H1 (cell line): ENCODE data around the gene OR2T33. TPM values are rescaled to one million over a fixed set of nuclear protein-coding genes. Genes with fewer than 3 reads are reported as not detected.
"Not testable (repeated sequence)": the region's sequence is repeated elsewhere in the genome, so short reads cannot be mapped to it uniquely, and the experiment has no call there.

Experiments used
- CTCF ChIA-PET: fragments of 300-600 bp; sonication (Branson Sonifier 250); formaldehyde crosslinking; loops from one replicate; lab custom pipeline; 2021; ENCODE audit not compliant: partially characterized antibody; lab: Charles Lee
- POLR2A ChIA-PET: fragments of 300-600 bp; sonication (Branson Sonifier 250); formaldehyde crosslinking; loops from one replicate; lab custom pipeline; 2021; ENCODE audit warnings: inconsistent platforms; ENCODE audit not compliant: partially characterized antibody; lab: Charles Lee
- DNase-seq, 2 experiments: peaks; one replicate each; pipeline versions ENCODE4 v3.0.0 to v3.0.0-alpha.2; 2010 to 2022; ENCODE audit warnings: low spot score in 2 of 2, low read depth in 1 of 2, mixed read lengths in 1 of 2
- FAIRE-seq: peaks from 2 replicates; lab custom pipeline; 2011; peaks lifted over from hg19 to GRCh38; lab: Jason Lieb, UNC
- H2AFZ ChIP-seq: 2 replicates; pipeline ENCODE4 v1.8.1; 2012; ENCODE audit warnings: low read length, inconsistent platforms
- H2AK5ac ChIP-seq: 2 replicates; pipeline ENCODE4 v1.6.1; 2013; ENCODE audit warnings: low read depth, low read length
- H2BK120ac ChIP-seq: replicated peaks from 2 replicates; pipeline ENCODE3; 2013; ENCODE audit warnings: low read depth, low read length, inconsistent platforms
- H2BK12ac ChIP-seq: 2 replicates; pipeline ENCODE4 v1.6.1; 2013; ENCODE audit warnings: low read depth, low read length
- H2BK15ac ChIP-seq: 2 replicates; pipeline ENCODE4 v1.6.1; 2013; ENCODE audit warnings: low read length
- H2BK20ac ChIP-seq: 2 replicates; pipeline ENCODE4 v1.6.1; 2013; ENCODE audit warnings: low read length
- H2BK5ac ChIP-seq: 2 replicates; pipeline ENCODE4 v1.6.1; 2013; ENCODE audit warnings: low read depth, low read length
- H3K14ac ChIP-seq: 2 replicates; pipeline ENCODE4 v1.6.1; 2013; ENCODE audit warnings: inconsistent platforms; ENCODE audit not compliant: insufficient read length
- H3K18ac ChIP-seq: 2 replicates; pipeline ENCODE4 v1.6.1; 2013; ENCODE audit warnings: low read length; ENCODE audit errors: extremely low read depth
- H3K23ac ChIP-seq: 2 replicates; pipeline ENCODE4 v1.6.1; 2013; ENCODE audit warnings: inconsistent platforms; ENCODE audit not compliant: insufficient read length
- H3K23me2 ChIP-seq: 2 replicates; pipeline ENCODE4 v1.6.1; 2013; ENCODE audit warnings: low read depth, low read length
- H3K27ac ChIP-seq: 2 replicates; pipeline ENCODE4 v1.6.1; 2011; ENCODE audit warnings: low read depth, low read length, inconsistent platforms
- H3K27me3 ChIP-seq, 4 experiments: replicated peaks in 1 of 4; 1 replicate in 1 of 4; 2 replicates in 3 of 4; pipeline versions ENCODE4 v1.6.1 to v1.8.1; 2011 to 2013; ENCODE audit warnings: low read length in 3 of 4, mild to moderate bottlenecking in 3 of 4, inconsistent platforms in 2 of 4, mixed read lengths in 2 of 4, moderate library complexity in 1 of 4; ENCODE audit not compliant: control insufficient read depth in 3 of 4, insufficient read depth in 3 of 4; ENCODE audit errors: extremely low read depth in 1 of 4
- H3K36me3 ChIP-seq, 4 experiments: 2 replicates each; pipeline versions ENCODE4 v1.6.1 to v1.8.1; 2011 to 2013; ENCODE audit warnings: mild to moderate bottlenecking in 4 of 4, low read length in 3 of 4, moderate library complexity in 2 of 4, control low read depth in 1 of 4, inconsistent platforms in 1 of 4; ENCODE audit not compliant: insufficient read depth in 4 of 4, control insufficient read depth in 2 of 4
- H3K4ac ChIP-seq: replicated peaks from 2 replicates; pipeline ENCODE3; 2013; ENCODE audit warnings: low read length, low read depth, mixed read lengths, inconsistent platforms; ENCODE audit not compliant: insufficient read length
- H3K4me1 ChIP-seq, 4 experiments: replicated peaks in 1 of 4; 1 replicate in 1 of 4; 2 replicates in 3 of 4; pipeline versions ENCODE4 v1.6.1 to v1.8.1; 2011 to 2013; ENCODE audit warnings: low read length in 3 of 4, inconsistent platforms in 2 of 4, mixed read lengths in 1 of 4; ENCODE audit not compliant: insufficient read depth in 4 of 4, control insufficient read depth in 3 of 4
- H3K4me2 ChIP-seq, 2 experiments: 2 replicates each; pipeline versions ENCODE4 v1.6.1 to v1.8.1; 2011 to 2013; ENCODE audit warnings: low read depth in 2 of 2, low read length in 2 of 2, control low read depth in 1 of 2, inconsistent platforms in 1 of 2, mild to moderate bottlenecking in 1 of 2; ENCODE audit not compliant: insufficient read depth in 1 of 2
- H3K4me3 ChIP-seq, 4 experiments: fragments of 200-600, 300-600 bp in 1 of 4; sonication (generic), shearing (Covaris generic), sonication (Bioruptor Twin) in 1 of 4; 2 replicates each; pipeline versions ENCODE4 v1.5.1 to v1.8.1; 2011 to 2016; ENCODE audit warnings: low read length in 4 of 4, low read depth in 3 of 4, control low read depth in 2 of 4, inconsistent platforms in 2 of 4, mild to moderate bottlenecking in 2 of 4, mixed read lengths in 1 of 4, moderate library complexity in 1 of 4; ENCODE audit not compliant: insufficient read depth in 2 of 4; ENCODE audit errors: extremely low read depth in 1 of 4
- H3K56ac ChIP-seq: replicated peaks from 2 replicates; pipeline ENCODE3; 2013; ENCODE audit warnings: low read depth, mild to moderate bottlenecking, mixed read lengths, low read length, inconsistent platforms; ENCODE audit not compliant: insufficient read length
- H3K79me1 ChIP-seq: 2 replicates; pipeline ENCODE4 v1.6.1; 2013; ENCODE audit warnings: low read depth, low read length, control low read depth
- H3K79me2 ChIP-seq, 2 experiments: 2 replicates each; pipeline versions ENCODE4 v1.6.1 to v1.8.1; 2012 to 2013; ENCODE audit warnings: low read length in 2 of 2, mild to moderate bottlenecking in 2 of 2, inconsistent platforms in 1 of 2; ENCODE audit not compliant: insufficient read depth in 2 of 2, control insufficient read depth in 1 of 2
- H3K9ac ChIP-seq, 4 experiments: replicated peaks in 1 of 4; 1 replicate in 1 of 4; 2 replicates in 3 of 4; pipeline versions ENCODE4 v1.6.1 to v1.8.1; 2011 to 2013; ENCODE audit warnings: low read depth in 3 of 4, low read length in 3 of 4, control low read depth in 2 of 4, mild to moderate bottlenecking in 2 of 4, moderate library complexity in 2 of 4, inconsistent platforms in 1 of 4; ENCODE audit errors: extremely low read depth in 1 of 4
- H3K9me3 ChIP-seq, 2 experiments: 2 replicates each; pipeline versions ENCODE4 v1.6.1 to v1.8.1; 2012 to 2013; ENCODE audit warnings: mild to moderate bottlenecking in 2 of 2, moderate library complexity in 2 of 2, control low read depth in 1 of 2, inconsistent platforms in 1 of 2, low read depth in 1 of 2, low read length in 1 of 2, mixed read lengths in 1 of 2; ENCODE audit not compliant: insufficient read depth in 2 of 2
- H4K20me1 ChIP-seq, 2 experiments: replicated peaks in 1 of 2; 2 replicates each; pipeline versions ENCODE3 to v1.8.1; 2011 to 2013; ENCODE audit warnings: inconsistent platforms in 2 of 2, low read length in 2 of 2, mild to moderate bottlenecking in 1 of 2; ENCODE audit not compliant: insufficient read depth in 2 of 2, control insufficient read depth in 1 of 2
- H4K5ac ChIP-seq: 2 replicates; pipeline ENCODE4 v1.6.1; 2013; ENCODE audit warnings: low read length, low read depth, mixed read lengths, inconsistent platforms; ENCODE audit not compliant: insufficient read length
- H4K8ac ChIP-seq: 2 replicates; pipeline ENCODE4 v1.8.0; 2013; ENCODE audit warnings: mild to moderate bottlenecking, moderate library complexity, low read length, inconsistent platforms; ENCODE audit not compliant: insufficient read depth; ENCODE audit errors: extremely low read depth
- H4K91ac ChIP-seq: replicated peaks from 2 replicates; pipeline ENCODE3; 2013; ENCODE audit warnings: low read length, mixed read lengths, inconsistent platforms; ENCODE audit not compliant: insufficient read length
- WGBS, 2 experiments: shearing (Covaris generic) in 1 of 2; methylation state at CpG; one replicate each; pipeline versions ENCODE4 v1.1.6 to v1.1.7; 2013 to 2015; ENCODE audit warnings: low lambda C conversion rate in 2 of 2, mixed read lengths in 2 of 2, inconsistent platforms in 1 of 2, low coverage in 1 of 2, missing lambda C conversion rate in 1 of 2; ENCODE audit not compliant: insufficient replicate concordance in 2 of 2, insufficient coverage in 1 of 2, insufficient read length in 1 of 2; ENCODE audit errors: extremely low coverage in 1 of 2, missing lambda C conversion rate in 1 of 2; 5-methylcytosine and 5-hydroxymethylcytosine counted together
- polyA plus RNA-seq, 7 experiments: library from polyadenylated mRNA; depleted of rRNA in 3 of 7; stranded (reverse) in 5 of 7; unstranded in 2 of 7; fragments of >200 nt in 5 of 7; fragments of 200-250 nt in 2 of 7; gene quantifications; 1 replicate in 5 of 7; 2 replicates in 1 of 7; 4 replicates in 1 of 7; pipeline versions ENCODE4 v1.2.1 to v1.2.3, GENCODE V29; 2011 to 2013; ENCODE audit warnings: missing spikeins in 2 of 7, mixed read lengths in 2 of 7
- total RNA-seq: library from RNA; stranded (reverse); fragmentation: NEBNext Ultra II Directional; extraction: Animal tissue kit (Norgen Biotek cat#: 25700); gene quantifications from 2 replicates; pipeline ENCODE4 v1.2.1, GENCODE V29; 2021

OR2T33 gene
- total and polyA plus RNA-seq, 2 of the 8 experiments (the other 6 are each of a cell fraction or from before 2014, with no cell fraction given): not detected

- WGBS, 2 experiments: 82% methylated on average over 7 of the region's 16 CpGs; no CpG with 5 or more reads in 1 of the 2 experiments
- H3K36me3 ChIP-seq, H3K18ac ChIP-seq, H4K8ac ChIP-seq, H3K79me1 ChIP-seq, H3K14ac ChIP-seq, H3K4me2 ChIP-seq, H3K23me2 ChIP-seq, H4K5ac ChIP-seq, H3K4me3 ChIP-seq, H2BK20ac ChIP-seq, CTCF ChIA-PET, H3K56ac ChIP-seq, H2AK5ac ChIP-seq, H3K4me1 ChIP-seq, H2AFZ ChIP-seq, H3K79me2 ChIP-seq, POLR2A ChIA-PET, H2BK12ac ChIP-seq, H3K23ac ChIP-seq, H2BK5ac ChIP-seq, H4K20me1 ChIP-seq, H3K4ac ChIP-seq, H3K27ac ChIP-seq, H4K91ac ChIP-seq, H3K9ac ChIP-seq, FAIRE-seq, DNase-seq, H2BK15ac ChIP-seq, H2BK120ac ChIP-seq, H3K27me3 ChIP-seq: not testable (repeated sequence)
- H3K9me3 ChIP-seq: peaks cover 46 to 52% of the 10 kb centered on the region in 2 experiments
Measured at GRCh38 chr1:248273225-248273624, 4.6 kb downstream of the OR2T33 start.
